HUES48 (cell line): ENCODE results near the gene RNF141.

ENCODE experiments used
- H3K27ac ChIP-seq: one replicate; pipeline ENCODE4 v1.7.0; 2013; ENCODE audit warnings: low read depth, low read length, inconsistent platforms
- H3K27me3 ChIP-seq: 2 replicates; pipeline ENCODE4 v1.6.1; 2013; ENCODE audit warnings: mild to moderate bottlenecking, low read length; ENCODE audit not compliant: control insufficient read depth, insufficient read depth
- H3K36me3 ChIP-seq: 2 replicates; pipeline ENCODE4 v1.6.1; 2013; ENCODE audit warnings: low read length; ENCODE audit not compliant: control insufficient read depth, insufficient read depth
- H3K4me1 ChIP-seq: 2 replicates; pipeline ENCODE4 v1.6.1; 2013; ENCODE audit warnings: mild to moderate bottlenecking, low read length; ENCODE audit not compliant: control insufficient read depth, insufficient read depth
- H3K4me3 ChIP-seq: 2 replicates; pipeline ENCODE4 v1.5.1; 2013; ENCODE audit warnings: mild to moderate bottlenecking, low read depth, low read length
- H3K9ac ChIP-seq: 2 replicates; pipeline ENCODE4 v1.6.1; 2013; ENCODE audit warnings: mild to moderate bottlenecking, low read depth, low read length, moderate library complexity
- H3K9me3 ChIP-seq: 2 replicates; pipeline ENCODE4 v1.6.1; 2013; ENCODE audit warnings: low read length; ENCODE audit not compliant: control insufficient read depth, insufficient read depth

RNF141 gene

DNA sequence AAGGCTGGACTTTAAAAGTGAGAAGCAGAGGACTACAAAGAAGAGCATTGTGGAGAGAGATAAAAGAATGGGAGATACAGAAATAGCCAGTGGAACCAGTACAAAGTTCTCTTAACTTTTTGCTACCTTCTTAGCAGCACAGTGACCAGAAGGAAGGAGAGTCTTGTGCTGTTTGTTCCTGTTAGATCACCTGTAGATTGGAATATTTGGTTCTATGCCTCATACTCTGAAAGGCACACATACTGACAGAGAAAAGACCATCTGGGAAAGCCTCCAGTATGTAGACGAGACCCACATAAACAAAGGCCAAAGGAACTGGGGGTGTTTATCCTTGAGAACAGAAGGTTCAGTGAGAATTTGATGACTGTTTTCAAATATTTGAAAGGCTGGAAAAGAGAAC, 18.7 kb downstream of the RNF141 start:
- H3K9ac ChIP-seq: no peak overlapping the region
- peaks cover 63% of the 10 kb centered on the region for H3K36me3 ChIP-seq
- H3K4me1 ChIP-seq: no peaks in the 10 kb centered on the region

DNA sequence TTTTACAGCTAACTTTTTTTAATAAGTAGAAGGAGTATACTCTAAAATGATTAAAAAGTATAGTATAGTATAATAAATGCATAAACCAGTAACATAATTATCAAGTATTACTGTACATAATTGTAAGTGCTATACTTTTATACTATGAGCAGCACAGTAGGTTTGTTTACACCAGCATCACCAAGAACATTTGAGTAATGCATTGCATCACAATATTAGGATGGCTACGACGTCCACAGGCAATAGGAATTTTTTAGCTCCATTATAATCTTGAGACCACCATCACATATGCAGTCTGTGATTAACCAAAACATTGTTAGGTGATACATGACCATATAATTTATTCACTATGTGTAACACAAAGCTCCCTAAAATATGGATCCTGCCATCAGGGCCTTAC, 20.4 kb downstream of the RNF141 start:
- Histone ChIP-seq H3K9ac (no peak overlapping the region), H3K4me3 (no peak overlapping the region), H3K36me3 (peaks cover 57% of the 10 kb centered on the region), H3K4me1 (no peaks in the 10 kb centered on the region), H3K27me3 (no peaks in the 10 kb centered on the region), H3K9me3 (no peaks in the 10 kb centered on the region), H3K27ac (no peak overlapping the region)

More for the DNA sequence above, 18.7 kb downstream of the RNF141 start:
- H3K4me3 ChIP-seq: no peak overlapping the region
- H3K9me3 ChIP-seq: no peaks in the 10 kb centered on the region
- no peak overlapping the region for H3K27ac ChIP-seq
- no peaks in the 10 kb centered on the region for H3K27me3 ChIP-seq

DNA sequence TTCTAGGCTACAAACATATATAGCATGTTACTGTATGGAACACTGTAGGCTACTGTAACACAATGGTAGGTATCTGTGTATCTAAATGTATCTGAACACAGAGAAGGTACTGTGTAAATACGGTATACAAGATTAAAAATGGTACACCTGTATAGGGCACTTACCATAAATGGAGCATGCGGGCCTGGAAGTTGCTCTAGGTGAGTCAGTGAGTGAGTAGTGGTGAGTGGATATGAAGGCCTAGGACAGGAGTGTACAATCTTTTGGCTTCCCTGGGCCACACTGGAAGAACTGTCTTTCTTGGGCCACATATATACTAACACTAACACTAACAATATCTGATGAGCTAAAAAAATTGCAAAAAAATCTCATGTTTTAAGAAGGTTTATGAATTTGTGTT, 21.4 kb downstream of the RNF141 start:
- Histone ChIP-seq H3K4me1 (no peaks in the 10 kb centered on the region), H3K4me3 (no peak overlapping the region), H3K9me3 (no peaks in the 10 kb centered on the region), H3K9ac (no peak overlapping the region), H3K36me3 (peaks cover 49% of the 10 kb centered on the region), H3K27ac (no peak overlapping the region), H3K27me3 (no peaks in the 10 kb centered on the region)

DNA sequence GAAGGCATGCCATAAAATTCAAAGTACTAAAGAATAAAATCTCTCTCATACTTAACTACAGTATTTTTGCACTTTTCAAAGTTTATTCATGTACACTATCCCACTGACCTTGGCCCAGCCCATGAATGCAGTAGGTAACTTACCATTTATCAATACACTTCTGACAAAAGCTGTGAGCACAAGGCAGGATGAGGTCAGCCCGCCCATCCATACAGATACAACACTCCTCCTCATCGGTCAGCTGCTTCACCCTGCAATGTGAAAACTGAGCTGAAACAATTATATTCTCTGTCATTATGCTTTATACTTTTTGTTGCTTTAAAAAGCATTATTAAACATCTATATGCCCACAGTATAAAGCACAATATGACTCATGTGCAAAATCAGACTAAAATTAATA, 22.1 kb downstream of the RNF141 start:
- Histone ChIP-seq H3K27ac (no peak overlapping the region), H3K4me1 (no peaks in the 10 kb centered on the region), H3K9me3 (no peaks in the 10 kb centered on the region), H3K36me3 (peaks cover 44% of the 10 kb centered on the region), H3K27me3 (no peaks in the 10 kb centered on the region), H3K4me3 (no peak overlapping the region), H3K9ac (no peak overlapping the region)

DNA sequence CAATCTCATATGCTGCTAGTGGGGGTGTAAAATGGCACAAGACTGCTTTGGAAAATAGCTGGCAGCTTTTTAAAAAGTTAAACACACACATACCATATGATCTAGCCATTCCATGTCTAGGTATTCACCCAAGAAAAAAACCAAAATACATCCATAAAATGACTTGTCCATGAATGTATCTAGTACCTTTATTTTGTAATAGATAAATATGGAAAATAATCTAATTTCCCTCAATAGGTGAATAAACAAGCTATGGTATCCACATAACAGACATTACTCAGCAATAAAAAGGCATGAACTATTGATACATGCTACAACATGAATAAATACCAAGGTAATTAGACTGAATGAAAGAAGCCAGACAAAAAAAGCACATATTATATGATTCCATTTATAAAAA, 22.9 kb downstream of the RNF141 start:
- Histone ChIP-seq H3K4me3 (no peak overlapping the region), H3K36me3 (peaks cover 36% of the 10 kb centered on the region), H3K27ac (no peak overlapping the region), H3K9me3 (no peaks in the 10 kb centered on the region), H3K4me1 (no peaks in the 10 kb centered on the region), H3K27me3 (no peaks in the 10 kb centered on the region), H3K9ac (no peak overlapping the region)

DNA sequence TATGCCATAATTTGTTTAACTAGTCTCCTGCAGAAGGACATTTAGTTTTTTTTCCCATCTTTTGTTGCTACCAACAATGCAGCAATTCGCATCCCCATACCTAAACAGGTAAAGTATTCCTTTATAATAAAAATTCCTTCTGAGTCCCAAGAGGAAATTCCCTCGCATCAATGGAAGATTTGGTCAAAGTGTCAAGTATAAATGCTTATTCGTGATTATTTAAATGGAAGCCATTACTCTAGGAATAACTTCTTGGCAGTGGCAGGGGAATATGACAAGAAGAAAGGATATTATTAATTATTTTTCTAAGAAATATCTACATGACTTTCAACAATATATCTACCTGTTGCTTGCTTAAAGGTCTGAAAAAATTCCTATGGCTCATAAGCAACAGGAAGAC, 25.6 kb downstream of the RNF141 start:
- Histone ChIP-seq H3K4me1 (peaks cover 3% of the 10 kb centered on the region; the same call in 1 of the 2 replicates), H3K4me3 (no peak overlapping the region), H3K9me3 (no peaks in the 10 kb centered on the region), H3K27ac (no peak overlapping the region), H3K36me3 (peaks cover 15% of the 10 kb centered on the region; the same call in 1 of the 2 replicates), H3K9ac (no peak overlapping the region), H3K27me3 (no peaks in the 10 kb centered on the region; the same call in 1 of the 2 replicates)

DNA sequence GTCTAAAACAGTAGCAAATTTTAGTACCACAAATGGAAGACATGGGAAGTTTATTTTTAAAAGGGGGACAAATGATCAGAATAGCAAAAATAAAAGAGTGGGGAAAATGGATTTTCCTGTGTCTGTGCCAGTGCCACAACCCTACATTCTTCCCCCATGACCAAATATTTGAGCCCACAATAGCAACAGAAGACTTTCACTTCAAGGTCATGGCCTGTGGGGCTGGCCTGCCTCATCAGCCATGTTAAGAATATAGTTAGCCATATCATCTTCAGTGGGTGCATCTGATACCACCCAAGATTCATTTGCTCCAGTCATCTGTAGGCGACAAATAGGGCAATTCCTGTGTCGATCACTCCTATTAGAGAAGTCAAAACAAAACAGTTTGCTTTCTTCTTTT, 26.3 kb downstream of the RNF141 start:
- no peak overlapping the region for H3K9ac ChIP-seq
- H3K4me1 ChIP-seq: peaks cover 3% of the 10 kb centered on the region; the same call in 1 of the 2 replicates
- H3K36me3 ChIP-seq: peaks cover 10% of the 10 kb centered on the region; the same call in 1 of the 2 replicates
- H3K9me3 ChIP-seq: no peaks in the 10 kb centered on the region
- H3K27me3 ChIP-seq: no peaks in the 10 kb centered on the region; the same call in 1 of the 2 replicates
- H3K27ac ChIP-seq: no peak overlapping the region
- no peak overlapping the region for H3K4me3 ChIP-seq

DNA sequence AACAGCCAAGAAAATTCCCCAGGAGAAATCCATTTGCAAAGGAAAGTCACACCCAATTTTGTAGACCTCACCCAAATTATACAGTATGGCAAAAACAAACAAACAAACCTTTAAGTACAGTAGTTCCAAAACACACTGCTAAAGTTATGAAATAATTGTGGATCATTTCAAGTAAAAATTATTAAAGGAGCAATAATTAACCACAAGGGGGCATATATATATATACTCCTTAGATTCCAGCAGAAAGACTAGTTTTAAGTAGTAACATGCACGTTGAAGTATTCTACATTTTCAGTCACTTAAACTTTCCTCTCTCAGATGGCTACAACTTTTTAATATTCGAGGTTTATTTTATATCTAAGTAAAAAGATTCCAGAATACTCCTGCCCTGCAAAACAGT, 26.8 kb downstream of the RNF141 start:
- H3K9ac ChIP-seq: no peak overlapping the region
- no peak overlapping the region for H3K4me3 ChIP-seq
- peaks cover 7% of the 10 kb centered on the region; the same call in 1 of the 2 replicates for H3K36me3 ChIP-seq
- H3K9me3 ChIP-seq: no peaks in the 10 kb centered on the region
- H3K4me1 ChIP-seq: peaks cover 3% of the 10 kb centered on the region; the same call in 1 of the 2 replicates
- no peak overlapping the region for H3K27ac ChIP-seq
- no peaks in the 10 kb centered on the region; the same call in 1 of the 2 replicates for H3K27me3 ChIP-seq

DNA sequence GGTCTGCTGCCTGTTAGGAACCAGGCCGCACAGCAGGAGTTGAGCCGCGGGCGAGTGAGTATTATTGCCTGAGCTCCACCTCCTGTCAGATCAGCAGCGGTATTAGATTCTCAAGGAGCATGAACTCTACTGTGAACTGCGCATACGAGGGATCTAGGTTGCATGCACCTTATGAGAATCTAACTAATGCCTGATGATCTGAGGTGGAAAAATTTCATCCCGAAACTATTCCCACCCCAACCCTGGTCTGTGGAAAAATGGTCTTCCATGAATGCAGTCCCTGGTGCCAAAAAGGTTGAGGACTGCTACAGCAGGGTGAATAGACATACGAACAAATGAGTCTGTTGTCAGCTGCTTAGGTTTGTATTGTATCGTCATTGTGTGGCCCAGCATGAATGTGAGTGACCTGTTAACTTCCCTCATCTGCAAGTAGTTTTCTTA, 29.8 kb downstream of the RNF141 start:
- H3K27ac ChIP-seq: peak overlapping the region; percentile 80
- H3K9ac ChIP-seq: no peak overlapping the region
- H3K4me3 ChIP-seq: peak overlapping the region; percentile 42
- no peaks in the 10 kb centered on the region for H3K36me3 ChIP-seq
- H3K27me3 ChIP-seq: no peaks in the 10 kb centered on the region; the same call in 1 of the 2 replicates
- no peaks in the 10 kb centered on the region for H3K9me3 ChIP-seq
- peaks cover 3% of the 10 kb centered on the region; the same call in 1 of the 2 replicates for H3K4me1 ChIP-seq

DNA sequence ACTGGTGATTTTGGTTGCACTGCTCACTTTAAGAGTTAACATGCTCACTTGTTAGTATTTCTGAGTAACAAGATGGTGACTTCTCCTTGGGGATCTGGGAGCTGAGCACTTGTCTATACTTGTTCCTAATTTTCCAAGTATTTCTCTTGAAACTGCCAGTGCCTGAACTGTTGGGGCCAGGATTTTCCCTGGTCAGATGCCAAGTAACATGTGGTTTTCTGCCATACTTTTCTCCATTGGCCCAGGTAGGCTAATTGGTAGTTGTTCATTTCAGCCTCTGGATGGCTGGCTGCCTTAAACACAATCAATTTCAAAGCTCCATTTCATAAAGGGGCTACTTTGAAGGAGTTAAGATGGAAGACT, 35.0 kb downstream of the RNF141 start:
- H3K4me3 ChIP-seq: no peak overlapping the region
- H3K27me3 ChIP-seq: no peaks in the 10 kb centered on the region; the same call in 1 of the 2 replicates
- H3K9ac ChIP-seq: no peak overlapping the region
- H3K9me3 ChIP-seq: no peaks in the 10 kb centered on the region
- no peak overlapping the region for H3K27ac ChIP-seq
- H3K4me1 ChIP-seq: no peaks in the 10 kb centered on the region
- H3K36me3 ChIP-seq: no peaks in the 10 kb centered on the region

DNA sequence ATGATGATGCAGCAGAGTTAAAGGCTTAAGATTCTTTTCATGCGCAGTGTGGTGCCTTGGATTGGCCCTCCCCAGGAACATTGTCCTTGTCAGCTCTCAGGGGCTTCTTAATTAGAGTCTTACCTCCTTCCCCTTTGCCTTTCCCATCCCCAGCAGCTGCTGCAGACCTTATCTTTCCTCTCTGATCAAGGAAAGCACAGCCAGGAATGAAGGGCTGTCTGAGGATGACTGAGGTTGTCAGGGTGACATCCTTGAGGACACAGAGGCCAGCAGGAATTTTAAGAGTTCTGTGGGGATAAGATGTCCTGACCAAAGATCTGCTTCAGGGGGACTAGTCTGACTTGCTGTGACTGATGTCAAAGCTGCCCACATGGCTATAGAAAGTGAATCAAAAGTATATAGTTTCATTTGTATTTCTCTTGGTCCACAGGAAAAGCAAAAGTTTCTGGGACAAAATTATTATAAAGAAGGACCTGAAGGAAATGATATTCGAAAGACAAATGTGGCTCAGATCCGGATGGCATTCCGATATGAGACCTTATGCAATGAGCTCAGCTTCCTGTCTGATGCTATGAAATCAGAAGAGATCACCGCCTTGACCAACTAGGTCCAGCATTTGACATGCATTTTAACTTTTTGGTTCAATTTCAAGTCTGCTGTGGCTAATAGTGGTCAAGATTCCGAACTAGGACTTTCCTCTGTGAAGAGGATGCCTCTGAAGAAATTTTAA, 35.5 kb downstream of the RNF141 start:
- Histone ChIP-seq H3K27ac (no peak overlapping the region), H3K4me3 (no peak overlapping the region), H3K36me3 (no peaks in the 10 kb centered on the region), H3K9ac (no peak overlapping the region), H3K27me3 (no peaks in the 10 kb centered on the region; the same call in 1 of the 2 replicates), H3K4me1 (no peaks in the 10 kb centered on the region), H3K9me3 (no peaks in the 10 kb centered on the region)
